Prostate gland (tissue), 2 donors: ENCODE results near the gene ULBP1.
"Not testable (repeated sequence)": the region's sequence is repeated elsewhere in the genome, so short reads cannot be mapped to it uniquely, and the experiment has no call there.

Experiments used
- CTCF ChIP-seq, 4 experiments: fragments of 200-600 bp in 2 of 4; fragments of 450-650 bp in 2 of 4; sonication (generic) in 2 of 4; IDR thresholded peaks; 1 replicate in 3 of 4; 2 replicates in 1 of 4; pipeline ENCODE4 v1.5.1; 2016 to 2019; ENCODE audit warnings: antibody characterized with exemption in 4 of 4, mild to moderate bottlenecking in 2 of 4, moderate library complexity in 2 of 4
- POLR2A ChIP-seq: fragments of 450-650 bp; IDR thresholded peaks from one replicate; pipeline ENCODE4 v1.6.1; 2016; ENCODE audit warnings: antibody characterized with exemption, mild to moderate bottlenecking

DNA sequence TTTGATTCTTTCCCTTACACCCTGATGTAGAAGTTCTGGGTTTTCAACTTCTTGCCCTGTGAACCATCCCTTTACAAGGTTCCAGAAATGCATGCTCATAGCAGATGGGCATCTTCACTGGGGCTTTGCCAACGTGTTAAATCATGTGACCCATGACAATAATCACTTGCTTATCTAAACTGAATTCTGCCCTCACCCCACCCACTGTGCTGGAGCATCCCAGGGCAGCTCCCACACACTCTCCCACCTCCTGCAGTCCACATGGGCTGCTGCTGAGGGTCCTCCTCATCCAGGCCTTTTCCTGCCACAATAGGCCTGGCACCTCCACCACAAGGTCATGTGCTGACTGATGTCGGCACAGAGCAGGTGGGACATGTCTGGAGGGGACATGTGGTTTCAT is 4.3 kb downstream of the ULBP1 start:
- TF ChIP-seq CTCF (IDR thresholded peaks at IDR 0.05); POLR2A: not testable (repeated sequence)
